ENCODE results near the gene VWA5B1.

Gene VWA5B1

DNA sequence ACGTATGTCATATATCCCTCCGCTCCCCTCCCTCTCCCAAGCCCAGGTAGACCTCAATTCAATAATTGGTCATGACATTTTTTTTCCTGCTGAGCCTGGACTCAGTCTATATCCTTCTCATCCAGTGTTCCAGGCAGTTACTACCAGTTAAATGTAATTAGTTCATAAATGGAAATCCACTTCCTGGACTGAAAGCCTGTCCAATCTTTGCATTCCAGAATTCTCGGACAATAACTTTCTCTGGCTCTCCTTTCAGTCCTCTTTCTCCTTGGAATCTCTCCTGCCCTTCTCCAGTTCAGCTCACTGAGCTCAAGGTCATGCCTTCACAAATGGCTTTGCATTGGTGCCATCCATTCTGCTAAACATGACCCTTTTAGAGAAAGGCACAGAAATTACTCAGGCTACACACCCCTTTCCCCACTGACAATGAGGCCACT is 34.8 kb downstream of the VWA5B1 start:
- no peak overlapping the region for H3K4me3 Mint-ChIP-seq
- H3K36me3 Mint-ChIP-seq (ENCODE audit: low read depth) = no peaks in the 10 kb centered on the region
- H3K27me3 Mint-ChIP-seq (ENCODE audit: low read depth, poor library complexity) = peaks cover 77% of the 10 kb centered on the region
- TF ChIP-seq, protein P1, sequence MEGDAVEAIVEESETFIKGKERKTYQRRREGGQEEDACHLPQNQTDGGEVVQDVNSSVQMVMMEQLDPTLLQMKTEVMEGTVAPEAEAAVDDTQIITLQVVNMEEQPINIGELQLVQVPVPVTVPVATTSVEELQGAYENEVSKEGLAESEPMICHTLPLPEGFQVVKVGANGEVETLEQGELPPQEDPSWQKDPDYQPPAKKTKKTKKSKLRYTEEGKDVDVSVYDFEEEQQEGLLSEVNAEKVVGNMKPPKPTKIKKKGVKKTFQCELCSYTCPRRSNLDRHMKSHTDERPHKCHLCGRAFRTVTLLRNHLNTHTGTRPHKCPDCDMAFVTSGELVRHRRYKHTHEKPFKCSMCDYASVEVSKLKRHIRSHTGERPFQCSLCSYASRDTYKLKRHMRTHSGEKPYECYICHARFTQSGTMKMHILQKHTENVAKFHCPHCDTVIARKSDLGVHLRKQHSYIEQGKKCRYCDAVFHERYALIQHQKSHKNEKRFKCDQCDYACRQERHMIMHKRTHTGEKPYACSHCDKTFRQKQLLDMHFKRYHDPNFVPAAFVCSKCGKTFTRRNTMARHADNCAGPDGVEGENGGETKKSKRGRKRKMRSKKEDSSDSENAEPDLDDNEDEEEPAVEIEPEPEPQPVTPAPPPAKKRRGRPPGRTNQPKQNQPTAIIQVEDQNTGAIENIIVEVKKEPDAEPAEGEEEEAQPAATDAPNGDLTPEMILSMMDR (IDR thresholded peaks at IDR 0.05) = no peak
- no peaks in the 10 kb centered on the region for H3K9me3 Mint-ChIP-seq
- H3K27ac Mint-ChIP-seq = no peak overlapping the region
- DNase-seq = no peak
- peaks cover 20% of the 10 kb centered on the region for H3K4me1 Mint-ChIP-seq

GRCh38 chr1:20325844-20326420 is 35.3 kb downstream of the VWA5B1 start:
- peaks cover 79% of the 10 kb centered on the region for H3K27me3 Mint-ChIP-seq (ENCODE audit: low read depth, poor library complexity)
- no peak for DNase-seq
- no peaks in the 10 kb centered on the region for H3K36me3 Mint-ChIP-seq (ENCODE audit: low read depth)
- no peaks in the 10 kb centered on the region for H3K9me3 Mint-ChIP-seq
- no peak overlapping the region for H3K27ac Mint-ChIP-seq
- H3K4me3 Mint-ChIP-seq = no peak overlapping the region
- H3K4me1 Mint-ChIP-seq = peaks cover 20% of the 10 kb centered on the region
- TF ChIP-seq, protein P1 (IDR thresholded peaks at IDR 0.05) = no peak

GRCh38 chr1:20327467-20327866 is 36.8 kb downstream of the VWA5B1 start:
- Mint-ChIP-seq H3K27ac (no peak overlapping the region), H3K4me3 (no peak overlapping the region), H3K36me3 (ENCODE audit: low read depth) (no peaks in the 10 kb centered on the region), H3K4me1 (peaks cover 9% of the 10 kb centered on the region), H3K27me3 (ENCODE audit: low read depth, poor library complexity) (peaks cover 76% of the 10 kb centered on the region), H3K9me3 (no peaks in the 10 kb centered on the region)
- DNase-seq = no peak
- TF ChIP-seq, protein P1 (IDR thresholded peaks at IDR 0.05) = no peak

GRCh38 chr1:20328201-20328600 is 37.5 kb downstream of the VWA5B1 start:
- Mint-ChIP-seq H3K9me3 (no peaks in the 10 kb centered on the region), H3K27me3 (ENCODE audit: low read depth, poor library complexity) (peaks cover 69% of the 10 kb centered on the region), H3K4me3 (no peak overlapping the region), H3K27ac (no peak overlapping the region), H3K36me3 (ENCODE audit: low read depth) (no peaks in the 10 kb centered on the region), H3K4me1 (peaks cover 7% of the 10 kb centered on the region)
- TF ChIP-seq, protein P1 (IDR thresholded peaks at IDR 0.05) = no peak
- no peak for DNase-seq

GRCh38 chr1:20329793-20330542 is 39.3 kb downstream of the VWA5B1 start:
- H3K9me3 Mint-ChIP-seq = peaks cover 4% of the 10 kb centered on the region
- H3K4me1 Mint-ChIP-seq = peaks cover 7% of the 10 kb centered on the region
- TF ChIP-seq, protein P1 (IDR thresholded peaks at IDR 0.05) = no peak
- peaks cover 63% of the 10 kb centered on the region for H3K27me3 Mint-ChIP-seq (ENCODE audit: low read depth, poor library complexity)
- H3K36me3 Mint-ChIP-seq (ENCODE audit: low read depth) = no peaks in the 10 kb centered on the region
- no peak for DNase-seq
- no peak overlapping the region for H3K27ac Mint-ChIP-seq
- no peak overlapping the region for H3K4me3 Mint-ChIP-seq

GRCh38 chr1:20334103-20334502 is 43.4 kb downstream of the VWA5B1 start:
- Mint-ChIP-seq H3K27me3 (ENCODE audit: low read depth, poor library complexity) (peaks cover 40% of the 10 kb centered on the region), H3K36me3 (ENCODE audit: low read depth) (no peaks in the 10 kb centered on the region), H3K27ac (no peak overlapping the region), H3K4me1 (no peaks in the 10 kb centered on the region), H3K4me3 (no peak overlapping the region), H3K9me3 (peaks cover 4% of the 10 kb centered on the region)
- TF ChIP-seq, protein P1 (IDR thresholded peaks at IDR 0.05) = no peak
- no peak for DNase-seq

All from nephron progenitor cell (in vitro differentiated cells).